DMS79 treated with DMSO at 0.1 percent for 48 hours (cell line): ENCODE results near the gene DYNC2H1.

Experiments
- DNase-seq: peaks from one replicate; lab custom pipeline; 2025; lab: John Stamatoyannopoulos, UW

DYNC2H1 gene

GRCh38 chr11:103465555-103466140 is 356.4 kb downstream of the DYNC2H1 start:
- DNase-seq = no peak

DNA sequence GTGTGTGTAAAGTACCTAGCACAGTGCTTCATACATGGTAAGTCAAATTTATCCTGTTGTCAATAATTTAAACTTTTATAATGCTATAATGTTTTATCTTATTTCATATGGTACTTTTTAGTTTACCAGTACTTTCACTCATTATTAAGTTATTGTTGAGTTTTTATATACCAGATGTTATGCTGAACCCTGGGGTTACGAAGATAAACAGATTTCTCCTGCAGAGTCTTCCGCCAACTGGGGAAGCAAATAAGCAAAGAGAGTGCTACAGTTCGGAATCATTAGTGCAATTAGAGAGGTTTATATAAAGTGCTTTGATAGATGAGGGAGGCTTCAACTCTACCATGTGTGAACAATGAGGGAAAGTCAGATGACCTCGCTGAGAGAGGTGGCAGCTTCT is 362.3 kb downstream of the DYNC2H1 start:
- no peak for DNase-seq

- no peak for DNase-seq
Observed at GRCh38 chr11:103476874-103477273, 367.6 kb downstream of the DYNC2H1 start.

GRCh38 chr11:103480421-103480820 is 371.2 kb downstream of the DYNC2H1 start:
- no peak for DNase-seq

- DNase-seq = no peak
Observed at GRCh38 chr11:103483996-103484395, 374.8 kb downstream of the DYNC2H1 start.

GRCh38 chr11:103484545-103484944 is 375.3 kb downstream of the DYNC2H1 start:
- DNase-seq = no peak

- no peak for DNase-seq
Observed at GRCh38 chr11:103486604-103487003, 377.4 kb downstream of the DYNC2H1 start.

DNA sequence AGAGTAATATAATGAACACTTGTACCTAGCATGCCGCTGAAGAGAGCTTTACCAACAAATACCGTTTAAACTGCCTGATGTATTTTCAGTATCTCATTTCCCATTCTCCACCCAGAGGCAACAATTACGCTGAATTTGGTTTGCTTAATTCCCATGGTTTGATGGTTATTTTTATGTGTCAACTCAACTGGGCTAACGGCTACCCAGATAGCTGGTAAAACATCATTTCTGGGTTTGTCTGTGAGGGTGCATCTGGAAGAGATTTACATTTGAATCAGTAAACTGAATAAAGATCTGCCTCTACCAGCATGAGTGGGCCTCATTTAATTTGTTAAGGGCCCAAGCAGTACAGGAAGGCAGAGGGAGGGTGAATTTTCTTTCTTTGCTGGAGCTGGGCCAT is 377.9 kb downstream of the DYNC2H1 start:
- DNase-seq = no peak

DNA sequence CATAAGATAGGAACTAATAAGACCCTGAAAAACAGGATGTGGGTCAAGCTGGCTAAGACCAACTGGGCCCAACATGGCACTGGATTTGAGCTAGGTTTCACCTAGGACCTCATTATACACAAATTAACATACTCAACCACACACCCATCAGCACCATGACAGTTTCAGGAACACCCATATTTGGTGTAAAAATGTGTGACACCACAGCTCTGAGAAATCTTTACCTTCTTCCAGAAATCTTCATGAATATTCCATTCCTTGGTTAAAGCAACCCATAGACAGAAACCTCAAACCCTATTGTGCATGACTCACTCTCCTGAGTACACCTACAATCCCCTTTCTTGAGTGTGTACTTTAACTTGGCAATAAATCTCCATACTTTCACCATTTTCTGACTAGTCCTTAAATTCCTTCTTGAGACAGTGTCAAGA is 378.8 kb downstream of the DYNC2H1 start:
- DNase-seq = no peak

- DNase-seq = no peak
Observed at GRCh38 chr11:103488579-103488978, 379.4 kb downstream of the DYNC2H1 start.

DNA sequence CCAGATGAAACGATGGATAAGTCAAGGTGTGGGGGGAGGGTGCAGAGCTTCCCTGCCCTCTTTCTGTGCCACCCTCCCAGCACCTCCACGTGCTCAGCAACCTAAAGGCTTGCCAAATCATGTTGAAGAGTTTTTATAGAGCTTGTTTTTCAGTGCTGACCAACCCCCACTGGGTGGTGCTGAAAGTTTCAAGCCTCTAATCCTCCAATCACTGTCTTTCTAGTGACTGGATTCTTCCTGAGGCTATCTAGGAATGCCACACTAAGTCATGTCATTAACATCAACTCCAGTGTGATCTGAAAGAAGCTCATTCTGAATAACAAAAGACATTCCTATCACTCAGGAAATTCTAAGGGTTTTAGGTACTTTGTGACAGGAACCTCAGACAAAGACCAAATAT is 382.6 kb downstream of the DYNC2H1 start:
- no peak for DNase-seq

DNA sequence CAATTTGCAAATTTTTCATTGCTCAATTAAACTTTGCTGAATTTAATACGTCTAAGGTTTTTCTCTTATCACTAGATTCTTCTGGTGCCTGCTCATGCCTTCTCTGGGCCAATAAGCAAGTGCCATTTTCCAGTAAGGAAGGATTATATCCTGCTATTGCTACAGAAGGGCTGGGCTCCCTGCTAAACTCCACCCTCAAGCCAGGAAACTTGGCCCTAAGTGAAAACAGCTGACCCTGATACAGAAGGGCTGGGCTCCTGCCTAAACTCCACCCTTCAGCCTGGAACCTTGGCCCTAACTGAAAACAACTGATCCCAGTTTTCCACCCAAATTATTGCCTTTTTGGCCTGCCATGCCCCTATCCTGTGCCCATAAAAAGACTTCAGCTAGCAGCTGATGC is 385.3 kb downstream of the DYNC2H1 start:
- no peak for DNase-seq

DNA sequence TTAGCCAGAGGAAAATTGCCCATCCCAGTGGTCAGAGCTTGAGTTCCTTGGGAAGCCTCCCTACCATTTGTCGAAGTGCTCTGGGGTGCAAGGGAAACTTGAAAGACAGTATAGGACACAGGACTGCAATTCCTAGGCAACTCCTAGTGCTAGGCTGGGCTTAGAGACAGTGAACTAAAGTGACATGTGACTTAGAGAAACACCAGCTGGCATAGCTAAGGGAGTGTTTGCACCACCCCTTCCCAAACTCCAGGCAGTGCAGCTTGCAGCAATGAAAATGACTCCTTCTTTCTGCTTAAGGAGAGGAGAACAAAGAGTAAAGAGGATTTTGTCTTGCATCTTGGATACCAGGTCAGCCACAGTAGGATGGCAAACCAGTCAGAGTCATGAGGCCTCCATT is 388.0 kb downstream of the DYNC2H1 start:
- DNase-seq = no peak

DNA sequence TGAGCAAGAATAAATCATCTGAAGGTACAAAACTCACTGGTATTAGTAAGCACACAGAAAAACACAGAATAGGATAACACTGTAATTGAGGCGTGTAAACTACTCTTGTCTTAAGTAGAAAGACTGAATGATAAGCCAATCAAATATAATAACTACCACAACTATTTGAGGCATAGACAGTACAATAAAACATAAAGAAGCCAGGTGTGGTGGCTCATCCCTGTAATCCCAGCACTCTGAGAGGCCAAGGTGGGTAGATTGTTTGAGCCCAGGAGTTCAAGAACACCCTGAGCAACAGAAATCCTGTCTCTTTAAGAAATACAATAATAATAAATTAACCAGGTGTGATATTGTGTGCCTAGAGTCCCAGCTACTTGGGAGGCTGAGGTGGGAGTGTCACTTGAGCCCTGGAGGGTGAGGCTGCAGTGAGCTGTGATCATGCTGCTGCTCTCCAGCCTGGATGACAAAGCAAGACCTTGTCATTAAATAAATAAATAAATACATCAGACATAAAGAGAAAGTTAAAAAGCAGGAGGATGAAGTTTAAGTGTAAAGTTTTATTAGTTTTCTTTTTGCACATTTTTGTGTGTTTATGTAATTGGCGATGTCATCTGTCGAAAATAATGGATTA is 390.6 kb downstream of the DYNC2H1 start:
- DNase-seq = no peak

GRCh38 chr11:103515283-103515682 is 406.1 kb downstream of the DYNC2H1 start:
- no peak for DNase-seq

- no peak for DNase-seq
Observed at GRCh38 chr11:103520792-103521191, 411.6 kb downstream of the DYNC2H1 start.

- DNase-seq = no peak
Observed at GRCh38 chr11:103525069-103525468, 415.8 kb downstream of the DYNC2H1 start.

DNA sequence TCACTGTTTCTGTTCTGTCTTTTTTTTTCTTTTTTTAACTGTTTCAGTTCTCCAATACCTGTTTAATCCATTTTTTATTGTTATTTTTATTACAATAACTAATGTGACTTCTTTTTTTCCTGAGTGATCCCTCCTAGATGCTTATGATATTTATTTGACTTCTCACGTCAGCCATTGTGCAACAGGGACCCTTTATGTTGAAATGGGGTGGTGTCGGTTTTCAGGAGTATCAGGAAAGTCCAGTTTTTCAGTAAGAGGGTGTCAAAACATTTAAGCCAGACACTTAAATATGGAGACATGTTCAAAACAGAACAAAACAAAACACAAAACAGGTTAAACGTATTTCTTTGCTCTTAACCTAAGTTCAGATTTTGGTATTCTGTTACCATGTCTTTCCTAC is 418.8 kb downstream of the DYNC2H1 start:
- DNase-seq = no peak

DNA sequence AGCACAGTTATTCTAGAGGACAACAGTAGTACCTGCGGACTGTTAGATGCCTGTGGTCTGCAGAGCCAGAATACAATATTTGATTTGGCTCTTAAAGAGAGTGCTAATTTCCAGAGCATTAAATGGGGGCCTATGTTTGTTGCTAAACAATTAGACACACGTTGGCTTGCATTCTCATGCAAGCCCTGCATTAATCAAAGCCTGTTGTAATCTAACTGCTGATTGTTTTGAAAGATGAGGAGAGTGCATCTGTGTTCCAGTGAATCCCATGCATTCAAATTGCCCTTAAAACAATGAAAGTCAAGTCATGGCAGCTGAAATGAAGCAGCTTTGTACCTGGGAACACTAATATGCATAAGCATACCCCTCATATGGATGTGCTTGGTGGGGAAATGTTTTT is 419.4 kb downstream of the DYNC2H1 start:
- DNase-seq = no peak

DNA sequence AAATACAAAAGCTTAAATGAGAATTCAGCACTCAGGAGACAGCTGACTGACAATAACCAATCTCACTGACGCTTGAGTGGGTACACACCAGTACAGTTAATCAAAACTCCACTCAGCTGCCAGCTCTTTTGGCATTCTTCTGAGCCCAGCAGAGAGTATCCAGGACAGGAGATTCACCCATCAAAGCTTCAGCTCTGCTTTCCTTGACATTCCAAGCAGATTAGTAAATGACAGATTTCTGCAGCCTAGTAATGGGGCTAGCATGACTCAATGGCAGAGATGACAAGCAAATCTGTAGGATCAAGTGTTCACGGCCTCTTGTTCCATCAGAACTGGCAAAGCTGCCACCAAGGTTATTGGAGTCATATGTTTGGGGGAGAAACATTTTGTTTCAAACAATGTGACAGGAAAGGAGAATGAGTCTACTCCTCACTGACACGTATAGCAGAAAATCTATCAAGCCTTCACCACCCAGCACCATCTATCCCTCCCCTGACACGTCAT is 420.0 kb downstream of the DYNC2H1 start:
- DNase-seq = no peak
